GM19468 (cell line): ENCODE data around the gene TOB1.

ENCODE experiments used
- ATAC-seq: cut with Tn5 transposase; IDR thresholded peaks from one replicate; pipeline ENCODE4 v1.9.1; 2021; ENCODE audit warnings: mild to moderate bottlenecking, moderate library complexity, moderate number of reproducible peaks; ENCODE audit not compliant: unreplicated experiment; ENCODE audit errors: extremely low read depth

The TOB1 gene, protein sequence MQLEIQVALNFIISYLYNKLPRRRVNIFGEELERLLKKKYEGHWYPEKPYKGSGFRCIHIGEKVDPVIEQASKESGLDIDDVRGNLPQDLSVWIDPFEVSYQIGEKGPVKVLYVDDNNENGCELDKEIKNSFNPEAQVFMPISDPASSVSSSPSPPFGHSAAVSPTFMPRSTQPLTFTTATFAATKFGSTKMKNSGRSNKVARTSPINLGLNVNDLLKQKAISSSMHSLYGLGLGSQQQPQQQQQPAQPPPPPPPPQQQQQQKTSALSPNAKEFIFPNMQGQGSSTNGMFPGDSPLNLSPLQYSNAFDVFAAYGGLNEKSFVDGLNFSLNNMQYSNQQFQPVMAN

DNA sequence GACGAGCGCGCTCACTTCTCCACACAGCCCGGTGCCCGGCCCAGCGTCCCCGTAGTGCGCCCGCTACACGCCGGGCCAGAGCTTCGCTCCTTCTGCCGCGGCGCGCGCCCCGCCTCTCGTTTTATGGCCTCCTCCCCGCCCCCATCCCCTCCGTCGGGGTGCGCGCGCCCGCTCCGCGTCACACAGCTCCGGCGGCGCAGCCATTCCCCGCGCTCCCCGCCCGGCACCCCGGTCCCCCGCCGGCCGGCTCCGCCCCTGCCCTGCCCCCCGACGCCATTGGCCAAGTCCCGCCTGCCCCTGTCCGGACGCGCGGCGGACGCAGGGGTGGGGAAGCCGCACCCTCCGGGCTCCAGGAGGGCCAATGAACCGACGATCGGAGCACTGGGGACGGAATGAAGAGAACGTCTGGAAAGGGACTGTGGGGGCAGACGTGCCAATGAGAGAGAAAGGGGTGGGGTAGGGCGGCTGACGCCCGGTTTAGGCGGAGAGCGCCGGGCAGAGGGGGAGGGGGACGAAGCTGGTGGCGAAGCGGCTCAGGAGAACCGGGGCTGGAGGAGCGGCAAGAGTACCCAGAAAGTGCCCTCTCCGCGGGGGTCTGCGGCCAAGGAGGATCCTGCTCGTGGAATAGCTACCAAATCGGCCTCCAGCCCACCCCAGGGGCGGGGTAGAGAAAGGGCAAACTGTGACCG lies at the start of gene TOB1:
Gene TOB1 (minus strand): TSS at position 94 of the 689 bp plus-strand sequence. CDS start 2,337 bp downstream, outside the sequence.
- ATAC-seq = peak; percentile 64

DNA sequence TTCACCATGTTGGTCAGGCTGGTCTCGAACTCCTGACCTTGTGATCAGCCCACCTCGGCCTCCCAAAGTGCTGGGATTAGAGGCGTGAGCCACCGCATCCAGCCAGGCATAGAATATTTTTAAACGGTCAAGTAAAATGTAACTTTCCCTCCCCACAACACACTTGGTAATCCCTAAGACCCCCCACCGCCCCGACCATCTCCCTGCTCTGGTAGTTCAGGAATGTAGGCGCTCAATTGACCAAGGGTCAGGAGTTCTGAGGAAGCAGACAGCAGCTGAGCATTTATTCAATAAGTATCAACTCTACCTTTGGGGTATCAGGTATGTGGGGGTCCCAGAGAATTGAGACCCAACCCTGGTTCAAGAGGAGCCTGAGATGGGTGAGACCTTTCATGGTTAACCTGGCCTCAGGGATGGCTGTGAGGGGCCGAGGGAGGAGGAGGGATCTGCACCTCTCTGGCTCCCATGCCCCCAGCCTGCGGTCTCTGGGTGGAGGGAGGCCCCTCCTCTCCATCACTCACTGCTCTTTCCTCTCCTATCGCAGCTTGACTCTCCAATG lies 48.4 kb upstream of the TOB1 start:
- no peak for ATAC-seq

DNA sequence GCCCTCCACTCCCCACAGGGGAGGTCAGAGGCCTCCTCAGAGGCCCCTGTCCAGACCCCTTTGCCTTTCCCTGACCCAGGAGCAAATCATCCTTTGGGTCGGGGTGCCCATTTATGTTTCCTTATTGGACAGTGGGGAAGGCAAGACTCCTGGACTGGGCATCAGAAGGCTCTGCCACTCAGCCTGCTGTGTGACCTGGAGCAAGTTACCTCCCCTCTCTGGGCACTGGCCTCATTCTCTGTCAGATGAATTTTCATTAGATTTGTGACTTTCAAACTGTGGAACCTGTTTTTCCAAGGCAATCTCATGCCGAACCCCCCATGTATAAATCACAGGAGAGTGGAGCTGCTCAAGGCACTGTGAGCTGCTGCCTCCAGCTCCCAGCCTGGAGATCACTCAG lies 47.0 kb upstream of the TOB1 start:
- no peak for ATAC-seq

DNA sequence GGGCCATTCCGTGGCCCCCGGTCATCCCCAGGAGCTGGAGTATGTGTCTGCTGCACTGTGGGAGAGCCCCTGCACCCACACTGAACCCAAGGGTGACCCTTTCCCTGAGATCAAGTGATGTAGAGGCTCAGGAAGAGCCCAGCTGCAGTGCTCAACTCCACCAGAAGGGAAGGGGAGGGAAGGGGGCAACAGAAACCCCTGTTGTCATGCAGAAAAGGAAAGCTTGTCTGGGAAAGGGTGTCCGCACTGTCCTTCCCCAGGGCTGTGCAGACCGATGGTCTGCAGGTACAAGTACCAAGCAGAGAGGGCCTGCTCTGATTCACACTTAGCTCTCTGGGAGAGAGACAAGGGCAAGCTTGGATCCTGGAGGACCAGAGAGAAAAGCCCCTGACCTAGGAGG lies 45.7 kb upstream of the TOB1 start:
- ATAC-seq = no peak

DNA sequence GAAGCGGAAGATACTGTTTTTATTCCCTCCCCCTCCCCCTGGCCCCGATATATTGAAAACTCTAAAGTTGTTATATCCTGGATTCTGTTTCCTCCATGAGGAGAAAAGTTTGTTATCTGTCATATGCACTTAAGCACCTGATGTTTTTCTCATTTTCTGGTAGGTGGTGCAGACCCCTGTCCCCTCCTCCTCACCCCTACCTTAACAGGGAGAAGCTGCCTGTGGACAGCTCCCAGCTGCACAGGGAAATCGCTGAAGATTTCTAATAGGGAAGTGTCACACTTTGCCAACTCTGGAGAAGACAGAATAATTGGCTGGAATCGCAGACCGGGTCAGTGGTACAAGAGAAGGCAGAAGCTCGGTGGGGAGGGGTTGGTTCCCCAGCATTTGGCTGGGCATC lies 45.3 kb upstream of the TOB1 start:
- no peak for ATAC-seq

DNA sequence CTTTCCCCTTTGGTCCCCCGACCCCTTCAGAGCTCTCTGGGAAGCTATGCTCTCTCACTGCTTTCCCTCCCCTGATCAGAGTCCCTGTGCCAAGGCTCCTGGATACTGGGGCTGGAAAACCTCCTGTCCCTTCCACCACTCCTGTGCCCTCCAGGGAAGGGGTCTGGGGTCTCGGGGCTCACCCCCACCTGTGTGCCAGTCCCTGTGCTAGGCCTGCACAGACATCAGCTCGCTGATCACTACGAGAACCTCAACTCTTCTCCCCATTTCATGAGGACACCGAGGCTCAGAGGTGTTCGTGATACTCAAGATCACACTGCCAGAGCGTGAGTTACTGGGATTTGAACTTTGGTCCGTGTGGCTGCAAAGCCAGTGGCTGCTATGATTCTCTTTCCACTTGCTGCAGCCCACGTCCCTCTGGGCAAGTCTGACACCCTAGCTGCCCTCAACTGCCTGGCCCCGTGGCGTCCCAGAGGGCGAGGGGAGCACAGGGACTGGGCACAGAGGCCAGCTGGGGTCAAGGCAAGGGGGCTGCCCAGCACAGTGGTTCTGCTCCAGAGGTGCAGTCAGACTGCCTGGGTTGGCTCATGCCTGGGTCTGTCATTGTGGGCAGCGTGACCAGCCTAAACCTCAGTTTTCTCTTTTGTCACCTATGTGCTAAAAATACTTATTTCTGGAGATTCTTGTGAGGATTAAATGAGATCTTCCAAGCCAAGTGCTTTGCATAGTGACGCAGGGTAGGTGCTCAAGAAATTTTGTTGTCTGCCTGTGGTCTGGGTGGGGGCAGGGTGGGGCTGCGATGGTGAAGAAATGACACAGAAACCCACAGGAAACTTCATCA lies 43.8 kb upstream of the TOB1 start:
- no peak for ATAC-seq

DNA sequence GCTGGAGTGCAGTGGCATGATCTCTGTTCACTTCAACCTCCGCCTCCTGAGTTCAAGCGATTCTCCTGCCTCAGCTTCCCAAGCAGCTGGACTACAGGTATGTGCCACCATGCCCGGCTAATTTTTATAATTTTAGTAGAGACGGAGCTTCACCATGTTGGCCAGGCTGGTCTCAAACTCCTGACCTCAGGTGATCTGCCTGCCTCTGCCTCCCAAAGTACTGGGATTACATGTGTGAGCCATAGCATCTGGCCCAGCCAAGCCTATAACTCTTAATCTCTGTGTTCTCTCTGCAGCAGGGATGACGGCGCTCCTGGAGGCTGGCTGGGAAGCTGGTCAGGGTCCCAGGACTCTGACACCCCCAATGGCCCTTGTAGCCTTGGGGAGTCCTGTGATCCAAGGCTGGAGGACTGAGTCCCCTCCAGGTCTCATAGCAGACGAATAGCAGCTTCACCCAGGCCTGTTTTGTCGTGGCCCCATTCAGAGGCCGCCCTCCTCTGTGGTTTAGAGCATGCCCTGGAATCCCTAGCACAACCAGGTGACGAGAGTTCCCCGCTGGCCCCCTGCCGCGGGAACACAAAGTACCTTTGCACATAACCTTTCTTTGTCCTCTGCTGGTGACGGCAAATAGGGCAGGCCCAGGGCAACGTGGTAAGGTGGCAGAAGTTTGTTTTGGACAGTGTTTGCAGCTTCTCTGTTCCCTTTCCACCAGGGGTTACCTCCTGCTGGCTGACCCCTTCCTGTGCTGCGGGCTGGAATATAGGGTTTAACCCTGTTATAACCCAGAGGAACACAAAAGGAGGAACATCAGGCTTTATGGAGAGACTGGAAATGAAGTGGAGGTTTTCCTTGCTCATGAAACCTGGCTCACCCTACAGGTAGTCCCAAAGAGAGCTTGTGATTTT lies 43.0 kb upstream of the TOB1 start:
- no peak for ATAC-seq

DNA sequence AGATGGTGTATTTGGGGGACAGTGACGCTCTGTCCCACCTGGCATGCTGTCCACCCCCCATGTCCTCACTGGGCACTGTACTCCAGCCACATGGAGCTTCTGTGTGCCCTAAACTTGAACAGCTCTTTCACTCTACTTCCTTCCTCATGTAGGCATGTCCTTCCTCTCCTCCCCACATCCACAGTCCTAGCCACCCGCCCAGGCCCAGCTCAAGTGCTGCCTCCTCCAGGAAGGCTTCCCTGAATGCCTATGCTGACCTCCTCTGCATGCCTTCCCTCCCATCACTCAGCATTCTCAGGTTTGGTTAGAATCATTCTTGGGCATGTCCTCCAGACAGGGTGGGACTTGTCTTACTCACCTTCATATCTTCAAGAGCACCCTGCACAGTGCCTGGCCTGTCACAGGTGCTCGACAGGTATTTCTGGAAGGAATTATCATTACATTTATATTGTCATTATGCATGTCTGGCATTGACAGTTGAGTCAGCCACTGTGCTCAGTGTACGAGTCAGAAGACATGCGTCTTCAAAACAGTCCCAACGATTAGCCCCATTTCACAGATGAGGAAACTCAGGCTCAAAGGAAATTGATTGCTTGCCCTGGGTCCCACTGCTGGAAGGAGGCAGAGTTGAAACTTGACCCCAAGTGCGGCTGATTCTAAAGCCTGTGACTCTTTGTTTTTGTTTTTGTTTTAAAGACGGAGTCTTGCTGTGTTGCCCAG lies 42.1 kb upstream of the TOB1 start:
- ATAC-seq = no peak

DNA sequence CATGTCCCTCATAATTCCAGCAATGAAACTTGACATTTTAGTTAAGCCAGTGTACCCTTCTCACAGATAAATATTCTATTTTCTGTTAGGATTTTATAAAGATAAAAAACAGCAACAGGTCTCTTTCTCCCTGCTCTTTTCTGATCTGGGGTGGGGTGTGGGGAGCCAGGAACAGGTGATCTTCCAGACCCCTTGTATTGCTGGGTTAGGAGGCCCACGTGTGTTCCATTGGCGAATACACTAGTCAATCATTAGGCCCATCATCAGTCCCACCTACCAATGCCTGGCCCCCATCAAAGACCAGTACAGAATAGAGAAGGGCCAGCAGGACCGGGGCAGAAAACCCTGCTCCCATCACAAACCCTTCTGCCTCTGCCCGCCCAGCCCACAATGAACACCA lies 40.3 kb upstream of the TOB1 start:
- ATAC-seq = no peak

DNA sequence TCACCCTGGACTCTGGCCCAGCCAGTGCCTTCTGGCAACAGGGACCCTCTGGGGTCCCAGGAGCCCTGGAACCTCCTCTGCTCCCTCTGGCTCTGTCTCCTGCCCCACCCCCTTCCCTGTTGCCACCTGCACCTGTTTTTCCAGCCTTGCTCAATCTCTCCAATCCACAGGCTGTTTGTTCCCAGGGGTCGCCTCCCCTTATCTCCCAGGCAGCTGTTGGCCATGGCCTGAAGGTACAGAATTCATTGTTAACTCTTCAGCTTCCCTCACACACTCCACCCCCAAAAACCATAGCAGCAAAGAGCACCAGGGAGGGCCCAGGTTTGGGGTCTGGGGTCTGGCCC lies 39.3 kb upstream of the TOB1 start:
- ATAC-seq = no peak

DNA sequence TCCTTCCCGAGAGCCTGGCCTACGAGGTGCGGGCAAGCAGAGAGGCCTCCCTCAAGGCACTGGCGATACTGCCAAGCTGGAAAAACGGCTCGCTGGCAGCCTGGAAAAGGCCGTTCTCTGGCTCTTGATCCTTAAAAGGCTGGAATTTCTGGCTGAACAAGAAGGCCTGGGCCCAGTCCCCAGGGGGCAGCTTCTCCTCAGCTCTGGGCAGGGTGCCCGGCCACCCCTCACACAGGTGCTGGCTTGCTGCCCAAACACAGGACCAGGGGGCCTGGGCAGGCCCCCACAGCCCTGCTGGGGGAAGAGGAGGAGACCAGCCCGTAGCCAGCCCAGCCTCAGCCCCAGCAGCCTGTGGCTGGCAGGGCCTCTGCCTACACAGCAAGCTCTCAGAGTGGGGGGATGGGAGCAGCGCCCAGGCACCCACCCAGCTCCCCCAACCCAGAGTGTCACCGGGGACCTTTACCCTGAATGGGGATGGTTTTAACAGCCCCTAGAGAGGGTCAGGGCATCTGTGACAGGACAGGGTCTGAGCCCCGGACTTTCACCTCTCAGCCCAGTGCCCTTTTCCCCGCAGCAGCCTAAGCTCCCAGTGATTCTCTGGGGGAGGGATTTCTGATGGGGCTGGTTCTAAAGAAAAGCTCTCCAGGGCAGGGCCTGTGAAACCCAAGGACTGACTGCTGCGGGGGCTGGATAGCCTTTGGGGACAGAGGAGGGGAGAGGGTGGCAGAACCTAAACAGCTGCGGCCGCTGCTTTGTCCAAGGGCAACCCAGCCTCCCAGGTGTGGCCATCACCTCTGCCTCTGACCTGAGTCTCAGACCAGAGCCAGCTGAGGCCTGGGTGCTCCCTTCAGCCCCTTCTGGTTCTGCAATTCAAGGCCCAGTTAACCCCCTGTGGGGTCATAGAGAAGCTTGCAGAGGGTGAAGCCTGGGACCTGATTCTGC lies 38.6 kb upstream of the TOB1 start:
- no peak for ATAC-seq

DNA sequence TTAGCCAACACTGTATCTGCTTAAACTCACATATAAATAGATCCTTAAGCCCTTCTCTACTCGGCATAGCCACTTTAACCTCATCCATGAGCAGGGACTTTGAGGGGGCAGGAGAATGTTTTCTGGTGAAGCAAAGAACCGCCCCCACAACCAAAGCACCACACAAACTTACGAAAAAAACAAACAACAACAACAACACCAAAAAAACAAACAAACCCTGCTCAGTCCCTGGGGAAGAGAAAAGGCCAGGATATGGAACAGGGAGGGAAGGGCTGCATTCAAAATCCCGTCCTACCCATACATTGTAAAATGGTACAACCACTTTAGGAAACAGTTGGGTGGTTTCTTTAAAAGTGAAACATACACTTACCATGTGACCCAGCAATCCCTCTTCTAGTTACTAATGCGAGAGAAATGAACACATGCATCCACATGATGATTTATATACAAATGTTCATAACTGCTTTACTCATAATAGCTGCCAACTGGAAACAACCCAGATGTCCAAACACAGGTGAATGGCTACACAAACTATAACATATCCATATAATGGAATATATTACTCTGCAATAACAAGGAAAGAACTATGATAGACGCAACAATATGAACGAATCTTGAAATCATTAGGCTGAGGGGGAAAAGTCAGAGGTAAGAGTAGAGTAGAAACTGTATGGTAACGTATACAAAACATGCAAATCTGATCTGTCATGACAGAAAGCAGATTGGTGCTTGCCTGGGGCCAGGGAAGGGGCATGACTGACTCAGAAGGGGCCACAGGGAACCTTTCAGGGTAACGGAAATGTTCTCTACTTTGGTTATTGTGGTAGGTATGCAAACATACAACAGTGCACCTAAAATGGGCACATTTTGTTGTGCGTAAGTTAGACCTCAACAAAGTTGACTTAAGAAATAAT lies 37.7 kb upstream of the TOB1 start:
- ATAC-seq = no peak

DNA sequence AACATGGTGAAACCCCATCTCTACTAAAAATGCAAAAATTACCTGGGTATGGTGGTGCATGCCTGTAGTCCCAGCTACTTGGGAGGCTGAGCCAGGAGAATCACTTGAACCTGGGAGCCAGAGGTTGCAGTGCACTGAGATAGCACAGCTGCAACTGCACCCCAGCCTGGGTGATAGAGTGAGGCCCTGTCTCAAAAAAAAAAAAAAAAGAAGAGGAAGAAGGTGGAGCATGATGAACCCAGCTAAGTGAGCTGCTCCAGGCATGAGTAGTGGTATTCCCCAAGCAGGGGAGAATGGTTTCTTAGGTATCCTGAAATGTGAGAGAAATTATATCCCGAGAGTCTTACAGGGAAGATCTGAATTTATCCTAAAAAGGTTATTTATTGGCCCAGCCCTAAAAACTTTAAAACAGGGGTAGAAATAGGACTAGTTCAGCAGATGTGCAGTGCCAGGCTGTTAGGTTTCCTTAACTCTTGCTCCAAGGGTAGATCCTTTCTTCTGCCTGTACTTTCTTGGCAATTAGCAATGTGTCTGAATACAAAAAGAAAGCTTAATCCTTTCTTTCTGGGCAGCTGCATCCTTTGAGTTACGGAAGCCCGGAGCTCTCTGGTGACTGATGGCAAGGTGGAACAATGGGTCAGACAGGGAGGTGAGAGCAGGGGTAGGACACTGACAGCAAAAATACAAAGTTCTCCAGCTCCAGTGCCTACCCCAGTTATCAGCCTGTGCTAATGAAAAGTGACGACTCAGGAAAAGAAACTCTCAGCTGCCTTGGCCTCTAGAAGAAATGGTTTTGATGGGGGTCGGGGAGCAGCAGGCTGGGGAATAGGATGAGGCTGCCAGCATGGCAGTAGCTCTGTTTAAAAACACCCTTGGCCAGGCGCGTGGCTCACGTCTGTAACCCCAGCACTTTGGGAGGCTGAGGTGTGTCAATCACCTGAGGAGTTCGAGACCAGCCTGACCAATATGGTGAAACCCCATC lies 36.5 kb upstream of the TOB1 start:
- no peak for ATAC-seq

DNA sequence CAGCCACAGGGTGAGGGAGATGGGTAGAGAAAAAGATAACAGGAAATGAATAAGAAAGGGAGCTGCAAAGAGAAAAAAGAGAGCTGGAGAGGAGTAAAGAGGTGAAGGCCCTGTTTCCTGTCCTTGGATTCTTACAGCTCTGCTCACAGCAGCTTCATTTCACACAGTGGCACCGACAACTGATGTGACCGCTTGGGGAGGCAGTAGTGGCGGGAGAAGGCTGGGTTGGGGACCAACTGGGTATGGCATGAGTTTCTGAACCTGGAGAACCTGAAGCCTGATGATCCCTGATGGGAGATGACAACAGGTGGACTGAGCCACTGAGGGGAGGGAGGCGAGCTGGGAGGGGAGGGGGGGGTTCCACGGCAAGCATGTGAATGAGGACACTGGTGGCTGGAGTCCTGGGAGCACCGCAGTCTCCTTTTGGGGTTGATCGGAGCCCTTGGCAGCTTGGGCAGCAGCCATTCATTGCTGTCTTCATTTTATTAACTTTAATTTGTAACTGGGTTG lies 34.3 kb upstream of the TOB1 start:
- no peak for ATAC-seq

DNA sequence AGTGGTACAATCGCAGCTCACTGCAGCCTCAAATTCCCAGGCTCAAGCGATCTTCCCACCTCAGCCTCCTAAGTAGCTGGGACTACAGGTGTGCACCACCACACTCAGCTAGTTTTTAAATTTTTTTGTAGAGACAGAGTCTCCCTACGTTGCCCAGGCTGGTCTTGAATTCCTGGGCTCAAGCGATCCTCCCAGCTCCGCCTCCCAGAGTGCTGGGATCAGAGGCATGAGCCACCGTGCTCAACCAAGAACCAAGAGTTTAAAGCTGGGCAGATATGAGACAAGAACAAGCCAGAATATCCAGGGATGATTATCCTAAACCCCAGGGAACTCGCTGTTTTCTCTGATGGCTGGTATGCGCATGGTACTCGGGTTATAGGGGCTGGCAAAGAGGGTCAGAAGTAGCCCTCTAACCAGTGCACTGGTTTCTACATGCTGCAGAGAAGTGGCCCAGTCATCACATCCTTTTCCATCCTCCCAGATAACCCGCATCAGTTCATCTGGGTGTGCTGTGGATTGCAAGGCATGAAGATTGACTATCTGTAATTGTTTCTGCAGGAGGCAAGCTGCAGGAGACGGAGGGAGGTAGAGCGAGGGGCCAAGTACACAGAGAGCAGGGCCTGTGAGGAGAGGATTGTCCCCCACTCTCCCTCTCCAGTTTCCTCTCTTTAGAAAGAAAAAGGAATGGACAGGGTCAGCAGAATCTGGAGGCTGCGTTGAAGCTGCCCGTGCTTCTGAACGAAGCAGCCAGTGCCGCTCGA lies 33.6 kb upstream of the TOB1 start:
- no peak for ATAC-seq
